ENCODE results near the gene IER5L.

Gene IER5L

GRCh38 chr9:129177791-129178567, at the start of gene IER5L:
TSS of gene IER5L (minus strand) at chr9:129178261. CDS start at chr9:129178052, 209 bp downstream.
- peak; percentile 85 for DNase-seq (ENCODE audit: low read depth)

DNA sequence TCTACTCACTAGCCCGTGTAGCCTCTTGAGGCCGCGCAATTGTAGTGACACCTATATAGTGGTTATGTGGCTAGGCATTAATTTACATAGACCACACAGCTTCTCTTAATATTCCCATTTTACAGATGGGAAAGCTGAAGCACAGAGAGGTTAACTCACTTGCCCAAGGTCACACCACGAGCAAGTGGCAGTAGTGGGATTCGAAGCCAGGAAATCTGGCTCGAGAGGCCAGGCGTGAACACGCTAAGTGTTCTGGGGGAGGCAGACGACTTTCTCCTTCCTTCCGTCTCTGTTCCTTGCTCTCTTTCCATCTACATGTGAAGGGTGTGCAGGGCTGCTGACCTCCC, 49.8 kb upstream of the IER5L start:
- DNase-seq (ENCODE audit: low read depth) = no peak

DNA sequence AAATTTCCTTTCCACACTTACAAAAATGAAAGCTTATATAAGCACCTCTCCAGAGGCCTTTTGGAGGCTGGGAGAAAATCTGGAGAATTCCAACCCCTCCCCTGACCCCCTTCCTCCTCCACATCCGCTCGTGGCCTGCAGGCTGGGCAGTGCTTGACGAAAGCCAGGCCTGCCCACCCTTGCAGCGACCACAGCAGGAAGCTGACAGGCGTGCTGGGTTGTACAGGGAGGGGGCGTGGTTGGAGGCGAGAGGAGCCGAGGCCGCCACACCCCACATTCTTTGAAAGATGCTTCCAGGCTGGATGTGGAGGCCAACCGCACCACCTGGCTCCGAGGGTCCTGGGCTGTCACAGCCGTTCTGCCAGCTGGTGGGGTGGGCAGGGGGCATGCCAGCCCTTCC, 47.8 kb upstream of the IER5L start:
- DNase-seq (ENCODE audit: low read depth) = no peak

DNA sequence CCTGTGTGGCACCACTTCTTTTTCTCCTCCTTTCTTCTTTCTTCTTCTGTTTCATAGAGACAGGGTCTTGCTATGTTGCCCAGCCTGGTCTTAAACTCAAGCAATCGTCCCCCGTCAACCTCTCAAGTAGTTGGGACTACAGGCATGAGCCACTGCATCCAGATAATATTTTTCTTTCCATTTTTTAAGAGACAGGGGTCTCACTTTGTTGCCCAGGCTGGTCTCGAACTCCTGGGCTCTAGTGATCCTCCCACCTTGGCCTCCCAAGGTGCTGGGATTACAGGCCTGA, 47.4 kb upstream of the IER5L start:
- no peak for DNase-seq (ENCODE audit: low read depth)

GRCh38 chr9:129224618-129225489, 46.8 kb upstream of the IER5L start:
- DNase-seq (ENCODE audit: low read depth) = no peak

- no peak for DNase-seq (ENCODE audit: low read depth)
Measured at GRCh38 chr9:129223551-129224208, 45.6 kb upstream of the IER5L start.

DNA sequence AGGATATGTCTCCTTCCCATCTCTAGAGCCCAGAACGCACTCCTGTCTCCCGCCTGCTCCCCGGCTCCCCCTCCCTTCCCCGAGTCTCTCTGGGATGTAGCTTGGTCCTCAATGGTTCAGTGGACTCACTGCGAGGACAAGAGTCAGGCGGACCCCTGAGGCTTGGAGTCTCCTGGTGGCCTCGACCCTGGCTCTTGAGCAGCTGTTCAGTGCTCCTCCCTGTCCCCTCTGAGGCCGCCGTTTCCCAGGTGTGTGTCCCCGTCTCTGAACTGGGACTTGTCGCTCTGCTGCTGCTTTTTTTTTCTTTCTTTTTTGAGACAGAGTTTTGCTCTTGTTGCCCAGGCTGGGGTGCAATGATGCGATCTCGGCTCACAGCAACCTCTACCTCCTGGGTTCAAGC, 44.8 kb upstream of the IER5L start:
- no peak for DNase-seq (ENCODE audit: low read depth)

DNA sequence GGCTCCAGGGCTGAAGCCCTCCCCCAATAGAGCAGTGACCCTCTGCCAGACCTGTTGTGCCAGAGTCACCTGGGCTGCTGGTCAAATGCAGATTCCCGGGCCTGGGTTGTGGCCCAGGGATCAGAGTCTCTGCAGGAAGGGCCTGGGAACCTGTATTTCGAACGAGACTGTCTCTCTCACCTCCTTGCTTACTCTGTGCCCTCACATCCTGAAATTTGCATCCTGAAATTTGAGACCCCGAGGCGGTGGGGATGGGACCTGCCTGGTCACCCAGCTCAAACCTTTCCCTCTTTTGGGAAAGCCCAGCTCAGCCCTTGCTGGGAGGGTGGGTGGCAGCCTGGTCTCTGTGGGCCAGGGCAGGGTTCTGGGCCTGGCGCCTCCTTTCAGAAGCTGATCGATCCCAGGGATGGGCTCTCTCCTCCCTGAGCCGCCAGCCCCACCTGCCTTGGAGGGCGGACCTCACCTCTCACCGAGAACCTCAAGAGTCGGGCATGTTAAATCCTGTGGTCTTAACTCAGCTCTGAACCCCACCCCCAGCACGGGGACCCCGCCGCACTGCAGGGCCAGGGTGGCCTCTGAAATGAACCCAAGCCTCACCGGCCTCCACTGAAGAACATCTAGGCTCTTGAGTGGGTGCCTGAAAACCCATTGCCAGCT, 44.0 kb upstream of the IER5L start:
- no peak for DNase-seq (ENCODE audit: low read depth)

GRCh38 chr9:129221233-129221632, 43.2 kb upstream of the IER5L start:
- DNase-seq (ENCODE audit: low read depth) = no peak

DNA sequence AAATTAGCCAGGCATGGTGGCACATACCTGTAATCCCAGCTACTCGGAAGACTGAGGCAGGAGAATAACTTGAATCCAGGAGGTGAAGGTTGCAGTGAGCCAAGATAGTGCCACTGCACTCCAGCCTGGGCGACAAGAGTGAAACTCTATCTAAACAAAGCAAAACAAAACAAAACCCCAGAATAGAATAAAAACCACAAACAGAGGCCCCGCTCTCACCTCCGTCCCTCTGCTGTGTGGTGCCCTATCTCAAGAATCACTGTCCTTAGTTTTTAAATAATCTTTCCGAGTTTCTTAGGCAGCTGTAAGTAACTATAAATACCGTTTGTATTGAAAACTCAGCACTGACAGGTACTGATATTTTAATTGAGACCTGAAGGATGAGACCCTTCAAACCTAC, 42.7 kb upstream of the IER5L start:
- DNase-seq (ENCODE audit: low read depth) = no peak

DNA sequence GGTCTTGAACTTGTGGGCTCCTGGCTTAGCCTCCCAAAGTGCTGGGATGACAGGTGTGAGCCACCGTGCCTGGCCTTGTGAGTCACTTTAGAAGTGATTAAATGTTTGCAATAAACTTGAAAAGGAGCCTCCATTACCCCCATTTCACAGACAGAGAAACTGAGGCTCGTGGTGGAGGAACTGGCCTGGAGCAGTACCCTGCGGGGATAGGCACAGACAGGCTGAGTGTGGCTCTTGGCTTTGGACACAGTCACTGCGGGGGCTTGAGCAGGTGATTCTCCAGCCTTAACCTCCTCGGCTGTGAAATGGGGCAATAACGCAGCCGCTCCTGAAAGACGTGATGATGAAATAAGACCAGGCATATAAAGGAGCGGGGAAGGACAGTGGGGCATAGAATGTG, 40.9 kb upstream of the IER5L start:
- no peak for DNase-seq (ENCODE audit: low read depth)

DNA sequence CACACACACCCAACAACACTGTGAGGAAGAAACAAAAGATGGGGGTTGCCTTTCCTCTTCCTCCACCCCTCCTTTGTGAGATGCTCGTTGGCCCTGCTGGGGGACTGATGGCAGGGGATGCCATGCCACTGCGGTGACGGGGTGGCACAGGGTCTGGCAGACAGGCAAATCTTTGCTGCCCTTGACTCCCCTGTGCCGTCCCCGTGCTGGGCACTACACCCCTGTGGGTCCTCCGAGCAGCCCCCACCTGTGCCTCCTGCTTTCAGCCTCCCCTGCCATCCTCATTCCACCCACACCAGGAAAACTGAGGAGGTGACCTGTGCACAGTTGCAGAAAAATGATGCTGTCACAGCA, 40.2 kb upstream of the IER5L start:
- no peak for DNase-seq (ENCODE audit: low read depth)

DNA sequence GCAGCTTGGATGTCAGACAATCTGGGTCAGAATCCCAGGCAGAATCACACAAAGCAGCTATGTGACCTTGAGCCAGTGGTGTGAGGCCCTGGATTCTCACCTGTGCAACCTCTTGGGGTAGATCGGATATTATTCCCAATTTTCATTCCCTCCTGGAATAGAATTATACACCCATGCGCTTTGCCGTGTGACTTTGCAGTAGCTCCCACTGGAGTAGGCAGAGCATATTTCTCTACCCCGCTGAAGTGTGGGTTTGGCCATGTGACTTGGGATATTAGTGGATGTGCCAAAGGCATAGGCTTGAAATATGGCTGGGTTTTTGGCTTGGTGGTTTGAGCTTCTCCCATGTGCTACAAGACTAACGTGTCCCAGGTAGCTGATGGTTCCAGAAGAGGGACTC, 35.5 kb upstream of the IER5L start:
- DNase-seq (ENCODE audit: low read depth) = no peak

DNA sequence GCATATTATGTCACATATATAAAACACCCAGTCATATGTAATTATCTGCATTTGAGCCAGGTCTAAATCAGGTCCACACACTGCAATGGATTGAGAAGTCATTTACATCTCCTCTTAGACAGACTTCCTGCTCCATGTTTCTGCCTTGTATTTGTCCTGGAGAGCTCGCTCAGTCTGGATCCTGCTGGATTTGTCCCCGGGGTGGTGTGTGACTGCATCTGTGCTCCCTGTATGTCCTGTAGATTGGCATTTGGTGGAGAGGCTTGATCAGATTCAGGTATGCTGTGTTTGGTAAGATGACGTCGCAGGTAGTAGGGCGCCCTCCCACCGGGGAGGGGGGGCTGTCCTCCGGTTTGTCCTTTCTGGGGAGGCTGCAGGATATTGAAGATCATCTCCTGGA, 33.6 kb upstream of the IER5L start:
- no peak for DNase-seq (ENCODE audit: low read depth)

GRCh38 chr9:129210125-129210524, 32.1 kb upstream of the IER5L start:
- DNase-seq (ENCODE audit: low read depth) = no peak

- no peak for DNase-seq (ENCODE audit: low read depth)
Measured at GRCh38 chr9:129209580-129209979, 31.5 kb upstream of the IER5L start.

GRCh38 chr9:129209109-129209508, 31.0 kb upstream of the IER5L start:
- no peak for DNase-seq (ENCODE audit: low read depth)

GRCh38 chr9:129208207-129209032, 30.4 kb upstream of the IER5L start:
- peak; percentile 36 for DNase-seq (ENCODE audit: low read depth)

DNA sequence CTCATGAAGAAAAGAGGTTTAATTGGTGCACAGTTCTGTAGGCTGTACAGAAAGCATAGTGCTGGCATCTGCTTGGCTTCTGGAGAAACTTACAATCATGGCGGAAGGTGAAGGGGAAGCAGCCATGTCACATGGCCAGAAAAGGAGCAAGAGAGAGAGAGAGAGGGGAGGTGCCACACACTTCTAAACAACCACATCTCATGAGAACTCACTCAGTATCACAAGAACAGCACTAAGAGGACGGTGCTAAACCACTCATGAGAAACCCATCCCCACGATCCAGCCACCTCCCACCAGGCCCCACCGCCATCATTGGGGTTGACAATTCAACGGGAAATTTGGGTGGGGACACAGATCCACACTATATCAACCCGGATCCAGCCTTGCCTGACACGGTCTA, 28.8 kb upstream of the IER5L start:
- DNase-seq (ENCODE audit: low read depth) = no peak

GRCh38 chr9:129206401-129206800, 28.3 kb upstream of the IER5L start:
- DNase-seq (ENCODE audit: low read depth) = no peak

GRCh38 chr9:129204840-129205239, 26.8 kb upstream of the IER5L start:
- DNase-seq (ENCODE audit: low read depth) = no peak

GRCh38 chr9:129203556-129203909, 25.5 kb upstream of the IER5L start:
- no peak for DNase-seq (ENCODE audit: low read depth)
